ENCODE results near the gene DUSP11.
"Not testable (repeated sequence)": the region's sequence is repeated elsewhere in the genome, so short reads cannot be mapped to it uniquely, and the experiment has no call there.

Gene DUSP11

DNA sequence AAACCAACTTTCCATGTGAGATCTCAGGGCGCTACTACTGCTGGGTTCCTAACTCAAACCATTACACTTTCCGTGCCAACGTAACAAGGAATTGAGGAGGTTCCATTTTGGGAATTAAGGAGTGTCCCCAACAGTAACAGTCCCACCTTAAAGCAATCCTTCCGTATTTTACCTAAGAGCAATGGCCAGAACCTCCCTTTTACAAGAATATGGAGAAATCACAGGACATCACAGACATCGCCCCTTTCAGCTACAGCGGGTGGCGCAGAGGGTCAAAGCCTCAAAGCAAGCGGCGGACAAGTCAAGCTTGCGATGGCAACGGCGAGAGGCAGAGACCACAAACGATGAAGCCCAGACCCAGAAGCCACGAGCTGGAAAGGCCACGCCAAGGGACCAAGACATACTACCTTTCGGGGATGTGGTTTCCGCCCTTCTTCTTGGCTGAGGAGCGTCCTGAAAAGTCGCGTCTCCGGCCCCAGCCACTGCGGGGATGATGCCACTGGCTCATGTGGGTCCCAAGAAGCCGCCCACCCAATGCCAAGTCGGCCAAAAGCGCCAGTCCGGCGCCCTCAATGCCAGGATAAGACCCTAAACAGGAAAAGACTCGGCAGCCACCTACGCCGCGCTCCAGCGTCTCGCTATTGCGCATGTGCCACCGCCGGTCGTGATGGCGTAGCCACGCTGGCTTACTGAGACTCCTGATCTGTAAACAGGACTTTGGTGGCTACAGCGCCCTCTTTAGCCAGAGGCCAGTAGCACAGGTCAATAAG is at the start of gene DUSP11:
DUSP11 (minus strand) TSS at position 637 of the 770 bp plus-strand sequence; CDS start at position 508, 129 bp downstream.
- DNase-seq, result peak; percentile 96

DNA sequence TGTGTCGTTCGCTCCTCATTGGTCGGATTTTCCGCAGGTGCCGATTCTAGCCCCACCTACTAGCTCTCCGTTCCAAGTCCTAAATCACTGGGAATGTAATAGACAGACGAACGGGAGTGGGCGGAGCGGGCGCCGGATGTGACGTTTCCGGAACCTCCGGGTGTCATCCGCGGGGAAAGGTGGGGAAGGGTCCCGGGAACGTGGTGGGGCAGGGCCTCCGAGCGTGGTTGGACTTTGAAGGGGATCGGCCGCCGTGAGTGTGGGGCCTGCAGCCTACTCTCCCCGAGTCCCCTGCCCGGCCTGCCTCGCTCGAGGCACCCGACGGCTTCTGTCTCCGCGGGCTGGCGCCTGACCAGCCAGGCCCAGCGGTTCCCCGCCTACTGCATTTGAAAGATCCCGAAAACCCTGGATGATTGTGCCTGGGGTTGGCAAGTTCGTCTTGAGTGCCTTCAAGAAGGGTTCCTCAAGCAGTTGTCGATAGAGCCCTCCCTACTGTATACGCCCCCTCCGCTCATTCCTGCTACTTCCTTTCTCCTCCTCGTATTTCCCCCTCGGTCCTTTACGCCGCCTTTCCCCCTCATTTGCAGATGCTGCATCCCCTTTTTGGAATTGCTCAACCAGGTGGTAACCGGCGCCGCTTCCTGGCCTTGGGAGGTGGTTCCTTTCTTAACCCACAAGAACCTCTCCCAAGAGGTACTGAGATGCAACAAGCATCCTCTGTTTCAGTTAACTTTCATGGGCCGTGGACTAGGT is 49.1 kb upstream of the DUSP11 start, which contains the start of gene STAMBP:
STAMBP (plus strand) TSS at position 144 of the 753 bp plus-strand sequence. CDS start 1,896 bp downstream, outside the sequence.
- peak; percentile 97 for DNase-seq

DNA sequence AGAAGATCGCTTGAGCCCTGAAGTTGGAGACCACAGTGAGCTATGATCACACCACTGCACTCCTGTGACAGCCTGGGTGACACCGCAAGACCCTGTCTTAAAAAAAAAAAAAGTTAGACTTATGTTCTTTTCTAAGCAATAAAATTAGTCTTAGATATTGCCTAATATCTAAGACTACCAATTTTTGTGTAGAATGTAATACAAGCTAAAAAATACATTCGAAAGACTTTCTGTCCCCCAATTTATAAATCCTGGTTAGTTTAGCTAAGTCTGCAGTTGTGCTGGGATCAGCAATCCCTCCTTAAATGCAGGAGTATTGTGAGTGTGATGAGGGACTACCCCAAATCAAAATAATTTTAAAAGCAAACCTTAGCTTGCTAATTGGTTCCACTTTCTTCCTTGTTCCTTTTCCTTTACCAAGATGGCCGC is 48.5 kb upstream of the DUSP11 start:
- no peak for DNase-seq

DNA sequence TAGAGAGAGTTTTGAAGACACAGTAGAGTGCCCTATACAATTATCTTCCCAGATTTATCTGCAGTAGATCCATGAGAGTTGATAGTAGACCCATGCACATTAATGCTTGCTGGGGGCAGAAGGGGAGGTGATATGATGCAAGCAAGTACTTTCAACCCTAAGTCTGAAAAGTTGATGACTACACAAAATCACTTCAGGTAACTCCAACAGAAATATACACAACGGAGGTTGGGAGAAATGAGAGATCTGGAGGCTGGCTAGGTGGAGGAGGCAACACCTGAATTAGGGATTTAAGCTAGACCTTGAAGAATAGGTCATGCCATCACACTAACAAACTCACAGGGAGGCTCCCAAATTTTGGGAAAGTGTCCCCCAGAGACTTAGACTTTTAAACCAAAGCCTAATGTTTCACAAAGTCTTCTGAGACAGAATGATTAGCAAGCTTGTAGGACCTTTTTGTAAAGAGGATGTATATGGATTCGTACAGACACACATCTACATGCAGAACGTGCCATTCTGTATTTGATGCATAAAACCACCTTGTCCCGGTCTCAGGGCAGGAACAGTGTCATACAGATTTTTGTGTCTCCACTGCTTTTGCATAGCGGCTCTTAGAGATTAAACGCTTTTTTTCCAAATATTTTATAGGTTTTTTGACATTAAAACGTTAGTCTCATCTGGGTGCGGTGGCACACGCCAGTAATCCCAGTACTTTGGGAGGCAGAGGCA is 47.9 kb upstream of the DUSP11 start:
- DNase-seq, result no peak

DNA sequence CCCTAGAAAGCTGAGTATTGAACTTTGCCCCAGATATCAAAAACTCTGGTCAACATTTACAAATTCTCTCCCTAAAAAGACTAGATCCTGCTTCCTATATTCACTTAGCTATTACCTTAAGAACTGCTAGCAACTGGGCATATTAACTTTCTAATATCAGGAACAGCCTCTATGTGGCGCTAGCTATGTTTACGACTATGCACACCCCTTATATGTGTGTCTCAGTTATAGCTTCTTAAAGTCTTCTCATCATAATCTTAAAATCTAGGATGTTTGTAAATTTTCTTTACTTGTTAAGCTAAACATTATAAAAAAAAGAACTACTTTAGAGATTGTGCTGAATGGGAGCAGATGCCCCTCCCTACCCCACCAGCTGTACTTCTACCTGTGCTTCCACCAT is 47.1 kb upstream of the DUSP11 start:
- DNase-seq, result peak; percentile 30

DNA sequence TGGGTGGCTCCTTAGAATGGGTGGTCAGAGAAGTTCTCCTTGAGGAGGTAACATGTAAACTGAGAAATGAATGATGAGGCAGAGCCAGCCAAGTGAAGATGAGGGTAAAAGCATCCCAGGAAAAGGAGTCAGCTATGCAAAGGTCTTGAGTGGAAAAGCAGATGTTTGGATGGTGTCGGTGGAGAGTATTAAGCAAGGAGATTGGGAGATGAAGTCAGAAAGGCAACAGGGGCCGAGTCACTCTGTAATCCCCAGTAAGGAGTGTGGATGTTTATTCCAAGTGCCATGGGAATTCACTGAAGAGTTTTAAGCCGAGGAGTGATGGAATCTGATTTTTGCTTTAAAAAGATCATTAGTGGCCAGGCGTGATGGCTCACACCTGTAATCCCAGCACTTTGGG is 45.5 kb upstream of the DUSP11 start:
- no peak for DNase-seq

DNA sequence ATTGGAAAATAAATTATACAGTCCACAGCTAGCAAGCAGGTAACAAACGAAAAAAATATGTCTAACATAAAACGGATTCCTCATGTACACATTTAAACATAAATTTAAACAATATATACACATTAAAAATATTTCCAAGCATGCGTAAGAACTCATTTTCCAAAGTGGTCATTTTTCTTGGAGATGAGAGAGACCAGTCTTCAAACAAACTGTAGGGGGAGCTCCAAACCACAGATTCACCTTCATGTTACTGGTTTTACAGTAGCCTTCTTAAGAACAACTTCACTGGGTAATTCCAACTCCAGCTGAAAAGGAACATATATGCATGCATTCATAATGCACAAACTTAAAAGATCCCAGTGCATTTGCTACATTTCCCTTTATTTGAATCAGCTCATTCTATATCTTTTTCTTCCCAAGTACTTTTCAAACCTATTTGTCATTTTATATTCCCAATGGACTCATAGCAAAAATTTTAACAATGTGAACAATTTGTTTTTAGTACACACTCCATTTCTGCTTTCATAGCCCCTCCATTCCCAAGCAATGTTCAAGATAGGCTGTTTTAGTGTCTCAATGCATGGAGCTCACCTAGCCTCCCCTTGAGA is 44.1 kb upstream of the DUSP11 start:
- peak; percentile 70 for DNase-seq

DNA sequence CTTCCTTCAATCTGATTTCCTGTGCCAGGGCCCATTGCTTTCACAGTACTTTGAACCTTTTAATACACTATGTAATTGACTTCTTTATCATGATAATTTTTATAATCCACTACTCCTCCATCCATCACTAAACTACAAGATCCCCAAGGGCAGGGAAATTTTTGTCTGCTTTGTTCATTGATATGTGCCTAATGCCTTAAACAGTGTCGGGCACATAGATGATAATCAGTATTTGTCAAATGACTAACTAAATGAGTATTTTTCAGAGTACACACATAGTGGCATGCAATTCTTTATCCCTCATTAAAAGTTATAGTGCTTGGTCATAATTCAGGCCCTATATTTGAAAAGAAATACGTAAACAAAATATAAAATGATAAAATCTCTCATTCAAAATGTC is 43.5 kb upstream of the DUSP11 start:
- DNase-seq, result no peak

DNA sequence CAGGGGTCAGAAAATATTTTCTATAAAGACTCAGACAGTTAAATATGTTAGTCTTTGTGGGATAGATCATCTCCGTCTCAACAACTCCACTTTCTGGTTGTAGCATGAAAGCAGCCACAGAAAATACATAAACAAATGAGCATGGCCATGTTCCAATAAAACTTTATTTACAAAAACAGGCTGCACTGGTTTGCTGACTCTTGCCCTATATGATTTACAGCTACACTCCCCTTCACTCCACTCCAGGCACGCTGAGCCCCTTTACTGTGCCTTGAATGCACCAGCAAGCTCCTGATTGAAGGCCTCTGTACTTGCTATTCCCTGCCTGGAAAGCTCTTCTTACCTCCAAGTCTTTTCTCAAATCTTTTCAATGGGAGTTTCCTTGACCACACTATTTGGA is 43.1 kb upstream of the DUSP11 start:
- no peak for DNase-seq

DNA sequence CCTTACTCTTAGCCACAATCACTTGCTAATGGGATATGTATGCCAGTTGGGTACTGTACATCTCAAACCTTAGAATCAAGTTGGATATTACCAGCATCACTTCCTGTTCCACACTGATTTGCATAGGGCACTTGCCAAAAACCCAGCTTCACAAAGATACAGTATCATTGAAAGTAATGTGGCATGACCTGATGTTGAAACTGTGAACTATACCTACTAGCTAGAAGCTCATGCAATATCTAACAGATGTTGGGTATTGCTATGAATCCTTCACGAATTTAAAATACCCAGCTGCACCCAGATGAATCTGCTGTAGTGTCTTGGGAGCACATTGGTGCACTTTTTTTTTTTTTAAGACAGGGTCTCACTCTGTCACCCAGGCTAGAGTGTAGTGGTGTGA is 42.4 kb upstream of the DUSP11 start:
- DNase-seq, result peak; percentile 31

DNA sequence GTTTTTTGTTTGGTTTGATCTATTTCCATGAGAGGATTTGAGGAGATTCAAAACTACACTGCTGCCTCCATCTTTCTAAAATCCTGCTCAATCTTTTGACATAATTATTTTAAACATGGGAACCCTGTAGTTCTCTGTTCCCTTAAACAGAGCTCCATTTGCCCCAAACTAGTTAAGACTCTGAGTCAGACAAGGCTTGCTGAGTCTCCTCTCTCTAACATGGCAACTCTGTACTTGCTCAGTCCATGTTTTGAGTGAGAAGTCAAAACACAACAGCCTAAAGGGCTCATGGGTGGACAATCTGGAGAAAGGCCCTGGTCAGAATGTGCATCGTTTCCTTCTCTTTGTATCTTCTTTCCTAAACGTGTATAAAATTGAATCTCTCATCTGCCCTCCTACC is 41.8 kb upstream of the DUSP11 start:
- no peak for DNase-seq

DNA sequence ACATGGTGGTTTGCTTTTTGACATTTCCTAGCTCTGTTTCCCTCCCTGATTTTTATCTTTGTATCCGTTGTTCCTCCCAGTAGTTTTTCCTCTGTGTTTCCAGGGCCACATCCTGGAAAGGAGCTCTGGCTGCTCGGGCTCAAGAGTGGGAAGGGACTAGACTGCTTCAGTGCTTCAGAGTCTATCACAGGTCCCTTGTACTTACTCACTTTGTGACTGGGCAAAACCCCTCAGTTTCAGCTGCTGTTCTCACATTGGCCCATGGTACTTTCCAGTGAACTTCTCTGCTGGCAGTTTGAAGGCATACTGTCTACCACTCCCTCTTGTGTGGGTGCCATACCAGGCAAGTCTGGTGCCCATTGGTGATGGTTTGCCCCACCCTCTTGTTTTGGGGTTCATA is 41.3 kb upstream of the DUSP11 start:
- no peak for DNase-seq

DNA sequence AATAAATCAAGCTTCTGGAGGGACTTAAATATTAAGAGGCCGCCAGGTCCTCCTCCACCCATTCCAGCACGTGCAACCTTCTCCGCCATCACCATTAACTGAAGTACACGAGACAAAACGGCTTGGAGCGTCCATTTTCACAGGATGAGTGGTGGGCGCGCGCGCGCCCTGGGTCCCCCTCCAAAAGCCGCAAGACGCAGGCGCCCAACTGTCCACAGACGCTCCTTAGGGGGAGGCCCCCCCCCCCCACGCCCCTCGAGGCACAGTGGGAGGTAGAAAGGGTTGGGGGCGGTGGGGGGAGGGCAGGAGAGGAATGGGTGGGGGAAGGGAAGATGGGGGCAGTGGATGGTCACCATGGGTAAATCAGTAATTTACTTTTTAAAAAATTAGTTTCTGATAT is 38.4 kb upstream of the DUSP11 start:
- no peak for DNase-seq

DNA sequence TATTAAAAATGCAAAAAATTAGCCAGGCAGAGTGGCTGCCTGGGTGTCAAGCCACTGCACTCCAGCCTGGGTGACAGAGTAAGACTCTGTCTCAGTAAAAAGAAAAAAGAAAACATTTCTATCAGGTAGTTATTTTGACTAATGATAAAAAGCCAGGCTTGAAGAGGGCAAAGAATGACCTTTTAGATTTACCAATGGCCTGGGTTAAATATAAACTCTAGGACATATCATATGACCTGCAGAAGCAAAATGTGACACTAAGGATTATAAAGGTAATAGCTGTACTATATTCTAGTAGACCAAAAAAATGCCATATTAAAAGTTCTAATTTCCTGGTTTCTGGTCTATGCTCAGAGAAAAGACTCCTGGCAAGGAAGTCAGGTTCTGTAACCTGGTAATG is 32.7 kb upstream of the DUSP11 start:
- DNase-seq, result no peak

DNA sequence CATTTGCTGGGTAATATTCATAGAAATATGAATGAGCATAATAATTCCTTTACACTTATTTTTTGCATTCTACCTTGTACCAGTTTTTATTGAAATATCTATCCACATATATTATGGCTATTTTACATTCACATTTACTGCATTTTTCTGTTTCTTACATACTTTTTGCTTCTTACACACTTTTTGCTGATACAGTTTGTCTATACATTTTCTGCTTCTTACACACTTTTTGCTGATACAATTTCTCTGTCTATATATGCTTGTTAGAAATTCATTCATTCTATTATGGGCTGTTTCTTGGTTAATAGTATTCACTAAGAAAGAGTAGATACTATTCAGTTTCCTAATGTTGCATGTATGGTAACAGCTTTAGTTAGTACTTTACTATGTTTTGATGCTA is 32.0 kb upstream of the DUSP11 start:
- no peak for DNase-seq

DNA sequence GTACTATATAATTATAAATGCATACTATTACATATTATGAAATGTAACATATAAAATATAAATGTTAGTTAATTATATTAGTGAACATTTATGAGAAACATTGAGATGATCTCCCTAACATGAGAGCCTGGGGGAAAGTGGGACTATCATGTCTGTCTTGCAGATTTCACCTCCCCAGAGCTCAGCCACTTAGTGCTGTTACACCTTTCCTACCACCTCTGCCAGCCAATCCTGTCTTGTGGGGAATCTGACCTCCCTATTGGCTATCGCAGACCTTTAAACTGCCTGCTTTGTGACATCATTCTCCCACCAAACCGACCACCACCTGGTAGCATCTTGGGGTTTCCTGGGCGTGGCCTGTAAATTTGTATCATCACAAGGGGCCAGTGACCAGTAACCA is 4.0 kb upstream of the DUSP11 start, which contains the start of gene C2orf78:
C2orf78 (plus strand) TSS at position 301 of the 400 bp plus-strand sequence. CDS start 127 bp downstream, outside the sequence.
- DNase-seq, result not testable (repeated sequence)

DNA sequence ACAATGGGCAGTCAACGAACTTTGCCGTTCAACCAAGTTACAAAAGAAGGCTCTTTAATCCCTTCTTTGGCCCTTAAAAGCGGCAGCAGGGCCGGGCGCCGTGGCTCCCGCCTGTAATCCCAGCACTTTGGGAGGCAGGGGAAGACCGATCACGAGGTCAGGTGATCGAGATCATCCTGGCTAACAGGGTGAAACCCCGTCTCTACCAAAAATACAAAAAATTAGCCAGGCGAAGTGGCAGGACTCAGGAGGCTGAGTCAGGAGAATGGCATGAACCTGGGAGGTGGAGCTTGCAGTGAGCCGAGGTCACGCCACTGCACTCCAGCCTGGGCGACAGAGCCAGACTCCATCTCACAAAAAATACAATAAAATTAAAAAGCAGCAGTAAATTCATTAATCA is 3.5 kb upstream of the DUSP11 start:
- not testable (repeated sequence) for DNase-seq

DNA sequence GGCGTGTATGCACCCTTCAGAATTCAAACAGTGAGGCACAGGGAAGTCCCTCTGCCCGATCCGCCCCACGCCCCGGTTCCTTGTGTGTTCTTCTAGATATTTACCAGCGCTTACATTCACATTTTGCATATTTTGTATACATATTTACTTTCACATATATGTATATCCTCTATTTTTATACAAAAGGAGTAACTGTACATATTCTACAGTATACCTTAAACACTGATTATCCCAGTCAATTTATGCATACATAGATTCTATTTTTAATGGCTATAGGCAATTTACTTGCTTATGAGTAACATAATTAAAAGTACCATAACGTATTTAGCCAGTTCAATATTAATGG is 307 bp upstream of the DUSP11 start:
- no peak for DNase-seq

DNA sequence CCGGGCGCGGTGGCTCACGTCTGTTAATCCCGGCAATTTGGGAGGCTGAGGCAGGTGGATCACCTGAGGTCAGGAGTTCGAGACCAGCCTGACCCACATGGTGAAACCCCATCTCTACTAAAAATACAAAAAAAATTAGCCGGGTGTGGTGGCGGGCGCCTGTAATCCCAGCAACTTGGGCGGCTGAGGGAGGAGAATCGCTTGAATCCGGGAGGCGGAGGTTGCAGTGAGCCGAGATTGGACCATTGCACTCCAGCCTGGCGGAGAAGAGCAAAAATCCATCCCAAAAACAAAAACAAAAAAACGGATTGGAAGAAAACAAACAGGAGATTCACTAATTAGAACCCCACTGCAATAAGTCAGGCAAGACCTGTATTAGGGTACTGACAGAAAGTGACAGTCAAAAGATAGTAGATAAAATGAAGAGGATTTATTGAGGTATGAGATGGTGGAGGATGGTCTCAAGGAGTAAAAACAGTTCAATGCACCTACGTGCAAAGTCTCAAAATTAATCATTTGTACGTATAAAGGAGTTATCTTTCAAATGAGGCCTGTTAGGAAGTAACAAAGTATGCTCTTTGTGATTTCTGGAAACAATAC is 936 bp downstream of the DUSP11 start:
- not testable (repeated sequence) for DNase-seq

DNA sequence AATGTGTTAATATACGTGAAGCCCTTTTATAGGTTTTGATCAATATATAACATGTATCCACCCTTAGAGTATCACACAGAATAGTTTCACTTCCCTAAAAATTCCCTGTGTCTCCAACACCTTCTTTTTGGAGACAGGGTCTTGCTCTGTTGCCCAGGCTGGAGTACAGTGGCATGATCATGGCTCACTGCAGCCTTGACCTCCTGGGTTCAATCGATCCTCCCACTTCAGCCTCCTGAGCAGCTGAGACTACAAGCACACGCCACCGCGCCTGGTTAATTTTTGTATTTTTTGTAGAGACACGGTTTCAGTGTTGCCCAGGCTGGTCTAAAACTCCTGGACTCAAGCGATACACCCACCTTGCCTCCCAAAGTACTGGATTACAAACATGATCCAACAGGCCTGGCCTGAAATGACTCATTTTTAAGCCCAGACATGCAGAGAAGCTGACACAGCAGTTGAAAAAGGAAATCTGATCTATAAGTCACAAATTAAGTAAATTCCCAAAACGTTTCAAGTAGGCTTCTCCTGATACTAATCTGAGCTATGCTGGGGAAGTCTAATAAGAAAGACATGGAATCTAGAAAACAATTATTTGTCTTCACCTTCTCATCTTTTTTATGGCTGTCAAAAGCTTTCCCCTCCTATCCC is 2.9 kb downstream of the DUSP11 start:
- no peak for DNase-seq

DNA sequence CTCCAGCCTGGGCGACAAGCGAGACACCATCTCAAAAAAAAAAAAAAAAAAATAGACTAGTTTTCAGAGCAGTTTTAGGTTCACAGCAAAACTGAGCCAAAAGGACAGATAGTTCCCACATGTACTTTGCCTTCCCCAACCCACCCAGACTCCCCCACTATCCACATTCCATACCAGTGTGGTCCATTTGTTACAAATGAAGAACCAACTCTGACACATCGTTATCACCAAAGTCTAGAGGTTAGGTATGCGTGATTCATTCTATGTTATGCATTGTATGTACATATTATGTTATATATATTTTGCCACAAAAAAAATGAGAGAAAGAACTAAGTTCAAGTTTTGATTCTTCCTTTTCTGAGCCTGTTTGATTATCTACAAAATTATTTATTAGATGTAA is 3.5 kb downstream of the DUSP11 start:
- no peak for DNase-seq

DNA sequence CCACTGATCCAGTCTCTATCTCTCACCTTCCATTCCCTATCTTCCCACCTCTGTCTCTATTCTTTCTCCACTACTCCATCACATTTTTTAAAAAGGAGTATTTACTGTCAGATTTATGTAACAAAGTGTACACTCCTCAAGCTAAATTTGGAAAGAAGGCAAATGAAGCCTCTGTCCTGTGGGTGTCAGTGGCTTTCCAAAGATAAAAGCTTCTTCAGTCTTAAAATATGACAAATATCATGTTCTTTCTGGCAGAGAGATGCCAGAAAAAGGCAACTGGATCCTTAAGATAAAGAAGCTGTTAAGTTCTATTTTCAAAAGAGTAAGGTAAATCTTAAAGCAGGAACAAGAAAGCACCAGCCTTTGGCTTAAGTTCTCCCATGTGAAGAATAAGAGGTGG is 7.1 kb downstream of the DUSP11 start:
- no peak for DNase-seq
